Activated naive CD8-positive, alpha-beta T cell treated with anti-CD3 and anti-CD28 coated beads, Interleukin-2, amount 50 U/mL, for 16 hours (primary cell): Measurements from ENCODE around the gene YPEL3.
A peak's percentile ranks its signal among the peaks of the same experiment; 100 is the strongest.
"Not testable (repeated sequence)": the region's sequence is repeated elsewhere in the genome, so short reads cannot be mapped to it uniquely, and the experiment has no call there.

Experiments
- DNase-seq: peaks from one replicate; pipeline ENCODE4 v3.0.0-alpha.2; 2020; ENCODE audit warnings: low read depth, low spot score

The YPEL3 gene, protein sequence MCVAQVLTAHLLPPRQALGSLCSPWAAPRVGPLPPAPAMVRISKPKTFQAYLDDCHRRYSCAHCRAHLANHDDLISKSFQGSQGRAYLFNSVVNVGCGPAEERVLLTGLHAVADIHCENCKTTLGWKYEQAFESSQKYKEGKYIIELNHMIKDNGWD

DNA sequence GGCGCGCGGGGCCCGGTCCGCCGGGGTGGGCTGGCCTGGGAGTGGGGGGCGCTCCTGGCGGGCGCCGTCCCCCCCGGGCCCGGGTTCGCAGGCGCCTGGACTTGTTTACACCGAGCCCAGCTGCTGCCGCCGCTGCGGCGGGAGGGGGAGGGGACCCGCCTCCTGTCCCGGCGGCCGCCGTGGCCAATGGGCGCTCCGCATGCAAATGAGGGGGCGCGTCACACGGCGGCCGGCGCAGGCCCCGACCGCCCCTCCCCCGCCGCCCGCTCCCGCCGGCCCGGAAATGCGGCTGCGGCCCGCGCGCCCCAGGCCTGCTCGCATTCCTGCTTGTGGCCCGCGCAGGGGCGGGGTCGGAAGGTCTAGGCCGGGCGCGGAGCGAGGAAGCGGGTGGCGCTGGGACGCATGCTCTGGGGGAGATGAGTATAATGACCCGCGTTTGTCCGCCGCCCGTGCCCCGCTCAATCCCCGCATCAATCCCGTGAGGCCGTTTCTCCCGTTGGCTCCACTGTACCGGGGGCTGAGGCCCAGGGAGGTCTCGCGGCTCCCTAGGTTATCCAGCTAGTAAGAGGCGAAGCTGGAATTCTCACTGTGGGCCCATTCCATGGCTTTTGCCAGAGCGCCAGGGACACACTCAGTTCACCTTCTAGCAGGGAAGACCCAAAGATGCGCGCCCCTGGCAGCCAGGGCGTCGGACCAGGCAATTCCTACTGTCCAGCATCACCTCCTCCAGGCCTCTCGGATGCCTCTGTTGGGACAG, at the start of gene YPEL3:
YPEL3 (minus strand) TSS at position 109 of the 757 bp plus-strand sequence. CDS start 731 bp downstream, outside the sequence.
- DNase-seq: peak; percentile 78

DNA sequence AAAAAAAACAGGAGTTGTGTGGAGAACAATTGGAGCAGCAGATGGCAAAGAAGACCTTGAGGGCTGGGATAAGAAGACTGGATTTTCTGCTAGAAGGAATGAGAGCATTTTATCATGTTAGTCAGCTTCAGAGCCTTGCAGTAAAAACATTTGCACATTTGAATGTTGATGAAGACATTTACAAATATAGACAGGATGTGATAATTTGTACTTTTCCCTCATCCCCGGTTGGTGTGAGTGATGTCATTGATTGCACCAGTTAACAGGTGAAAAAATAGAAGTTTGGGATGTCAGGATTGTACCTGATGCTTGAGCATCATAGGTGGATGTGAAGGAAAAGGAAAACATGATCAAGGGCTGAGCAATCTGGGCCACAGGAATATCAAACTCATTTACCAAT, 49.6 kb upstream of the YPEL3 start:
- no peak for DNase-seq

DNA sequence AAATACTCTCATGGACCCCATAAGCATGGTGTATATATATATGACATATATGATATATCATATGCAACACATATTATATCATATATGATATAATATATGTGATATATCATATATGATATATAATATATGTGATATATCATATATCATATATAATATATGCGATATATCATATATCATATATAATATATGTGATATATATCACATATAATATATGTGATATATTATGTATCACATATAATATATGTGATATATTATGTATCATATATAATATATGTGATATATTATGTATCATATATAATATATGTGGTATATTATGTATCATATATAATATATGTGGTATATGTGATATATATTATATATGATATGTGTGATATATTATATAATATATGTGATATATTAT, 48.9 kb upstream of the YPEL3 start:
- DNase-seq: no peak

DNA sequence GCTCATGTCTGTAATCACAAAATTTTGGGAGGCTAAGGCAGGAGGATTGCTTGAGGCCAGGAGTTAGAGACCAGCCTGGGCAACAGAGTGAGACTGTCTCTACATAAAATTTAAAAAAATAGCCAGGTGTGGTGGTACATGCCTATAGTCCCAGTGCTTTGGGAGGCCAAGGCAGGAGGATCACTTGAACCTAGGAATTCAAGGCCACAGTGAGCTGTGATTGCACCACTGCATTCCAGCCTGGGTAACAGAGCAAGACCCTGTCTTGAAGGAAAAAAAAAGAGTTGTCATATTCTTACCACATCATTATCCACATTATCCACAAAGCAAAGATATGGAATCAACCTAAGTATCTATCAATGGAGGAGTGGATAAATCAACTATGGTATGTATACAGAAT, 48.0 kb upstream of the YPEL3 start:
- no peak for DNase-seq

DNA sequence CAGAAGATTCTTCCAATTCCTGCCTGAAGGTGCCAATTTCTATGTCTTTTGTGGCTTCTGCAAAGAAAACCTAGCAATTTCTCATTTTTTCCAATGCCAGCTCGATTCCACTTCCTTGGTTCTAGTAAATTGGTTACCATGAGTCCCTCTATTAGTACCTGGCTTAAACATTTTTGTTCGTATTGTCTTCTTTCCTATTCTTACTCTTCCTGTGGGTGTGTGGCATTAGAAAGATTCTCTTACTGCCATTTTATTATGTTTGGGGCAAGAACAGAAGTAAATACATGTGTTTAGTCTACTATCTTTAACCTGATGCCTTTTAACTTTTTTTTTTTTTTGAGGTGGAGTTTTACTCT, 47.3 kb upstream of the YPEL3 start:
- no peak for DNase-seq

DNA sequence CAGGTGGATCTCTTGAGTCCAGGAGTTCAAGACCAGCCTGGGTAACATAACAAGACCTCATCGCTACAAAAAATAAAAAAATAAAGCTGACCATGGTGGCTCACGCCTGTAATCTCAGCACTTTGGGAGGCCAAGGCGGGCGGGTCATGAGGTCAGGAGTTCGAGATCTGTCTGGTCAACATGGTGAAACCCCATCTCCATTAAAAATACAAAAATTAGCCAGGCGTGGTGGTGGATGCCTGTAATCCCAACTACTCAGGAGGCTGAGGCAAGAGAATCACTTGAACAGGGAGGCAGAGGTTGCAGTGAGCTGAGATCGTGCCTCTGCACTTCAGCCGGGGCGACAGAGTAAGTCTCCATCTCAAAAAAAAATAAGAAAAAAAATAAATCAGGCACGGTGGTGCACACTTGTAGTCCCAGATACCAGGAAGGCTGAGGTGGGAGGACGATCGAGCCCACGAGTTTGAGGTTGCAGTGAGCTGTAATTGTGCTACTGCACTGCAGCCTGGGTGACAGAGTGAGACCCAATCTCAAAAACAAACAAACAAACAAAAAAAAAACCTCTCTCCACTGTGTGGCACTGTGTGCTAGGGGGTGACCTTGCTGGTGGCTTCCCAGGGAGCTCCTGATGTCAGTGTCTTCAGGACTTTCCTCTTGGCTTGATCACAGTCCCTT, 46.8 kb upstream of the YPEL3 start:
- no peak for DNase-seq

DNA sequence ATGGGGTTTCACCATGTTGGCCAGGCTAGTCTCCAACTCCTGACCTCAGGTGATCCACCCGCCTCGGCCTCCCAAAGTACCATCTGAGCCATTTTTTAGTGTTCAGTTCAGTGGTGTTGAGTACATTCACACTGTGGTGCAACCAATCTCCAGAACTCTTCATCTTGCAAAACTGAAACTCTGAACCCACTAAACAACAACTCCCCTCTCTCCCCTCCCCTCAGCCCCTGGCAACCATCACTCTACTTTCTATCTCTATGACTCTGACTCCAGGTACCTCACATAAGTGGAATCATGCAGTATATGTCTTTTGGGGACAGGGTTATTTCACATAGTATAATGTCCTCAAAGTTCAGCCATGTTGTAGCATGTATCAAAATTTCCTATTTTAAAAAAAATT, 45.7 kb upstream of the YPEL3 start:
- DNase-seq: no peak

DNA sequence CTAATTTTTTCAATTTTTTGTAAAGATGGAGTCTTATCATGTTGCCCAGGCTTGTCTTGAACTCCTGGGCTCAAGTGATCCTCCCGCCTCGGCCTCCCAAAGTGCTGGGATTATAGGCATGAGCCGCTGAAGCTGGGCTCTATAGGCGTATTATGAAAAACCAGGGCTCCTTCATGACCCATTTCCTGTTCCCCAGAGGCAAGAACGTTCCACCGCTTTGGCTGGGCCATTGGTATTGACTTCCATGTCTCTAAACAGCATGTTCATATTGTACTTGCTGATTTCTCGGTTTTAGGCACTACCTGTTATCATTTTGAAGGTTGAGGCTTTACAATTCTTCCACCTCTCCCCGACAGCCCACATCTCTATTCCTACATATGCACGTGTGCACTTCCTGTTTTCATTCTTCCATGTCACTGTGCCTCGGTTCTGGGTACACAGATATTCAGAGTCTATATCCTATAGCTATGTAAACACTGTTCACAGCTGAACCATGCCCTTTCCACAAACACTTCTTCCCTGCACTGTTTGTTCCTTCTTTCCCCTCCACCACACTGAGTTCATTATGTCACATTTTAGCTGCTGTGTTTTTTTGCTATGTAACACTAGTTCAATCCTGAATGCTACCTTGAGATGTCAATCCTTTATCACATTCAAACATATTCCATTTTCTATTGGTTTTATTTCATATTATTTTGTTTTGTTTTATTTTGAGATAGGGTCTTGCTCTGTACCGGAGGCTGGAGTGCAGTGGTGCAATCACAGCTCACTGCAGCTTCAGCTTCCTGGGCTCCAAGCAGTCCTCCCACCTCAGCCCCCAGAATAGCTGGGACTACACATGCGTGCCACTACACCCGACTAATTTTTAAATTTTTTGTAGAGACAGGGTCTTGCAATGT, 43.8 kb upstream of the YPEL3 start:
- no peak for DNase-seq

DNA sequence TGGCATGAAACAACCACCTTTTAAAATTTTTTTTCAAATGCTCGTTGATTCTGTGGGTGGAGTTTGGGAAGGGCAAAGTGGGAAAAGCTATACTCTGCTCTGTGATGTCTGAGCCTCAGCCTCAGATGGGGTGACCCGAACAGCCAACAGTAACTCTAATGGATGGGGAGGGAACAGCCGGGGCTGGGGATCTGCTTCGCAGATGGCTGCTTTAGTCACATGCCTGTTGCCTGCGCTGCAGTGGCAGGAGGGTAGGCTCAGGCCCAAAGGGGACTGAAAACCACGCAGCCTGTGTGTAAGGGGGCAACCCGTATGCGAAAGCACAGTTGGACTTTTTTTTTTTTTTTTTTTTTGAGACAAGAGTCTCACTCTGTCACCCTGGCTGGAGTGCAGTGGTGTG, 41.9 kb upstream of the YPEL3 start:
- DNase-seq: no peak

DNA sequence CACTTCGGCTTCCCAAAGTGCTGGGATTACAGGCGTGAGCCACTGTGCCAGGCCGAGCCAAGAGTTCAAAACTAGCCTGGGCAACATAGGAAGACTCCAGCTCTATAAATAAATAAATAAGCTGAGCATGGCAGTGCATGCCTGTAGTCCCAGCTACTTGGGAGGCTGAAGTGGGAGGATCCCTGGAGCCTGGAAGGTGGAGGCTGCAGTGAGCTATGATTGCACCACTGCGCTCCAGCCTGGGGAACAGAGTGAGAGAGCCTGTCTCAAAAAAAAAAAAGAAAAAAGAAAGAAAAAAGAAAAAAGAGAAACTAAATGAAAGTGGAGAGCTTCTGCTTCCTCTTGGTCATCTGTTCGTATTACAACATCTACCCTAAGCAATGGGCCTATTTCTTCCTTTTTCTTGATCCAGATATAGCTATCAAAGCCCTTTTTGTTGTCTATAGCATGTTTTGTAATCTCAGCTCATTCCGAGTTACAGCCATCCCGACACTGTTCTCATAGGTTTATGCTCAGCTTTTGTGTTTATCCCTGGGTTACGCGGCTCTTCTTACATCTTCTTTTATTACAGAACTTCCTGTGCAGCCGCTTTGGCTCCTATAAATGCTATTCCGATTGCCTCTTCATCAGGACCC, 41.1 kb upstream of the YPEL3 start:
- DNase-seq: no peak

DNA sequence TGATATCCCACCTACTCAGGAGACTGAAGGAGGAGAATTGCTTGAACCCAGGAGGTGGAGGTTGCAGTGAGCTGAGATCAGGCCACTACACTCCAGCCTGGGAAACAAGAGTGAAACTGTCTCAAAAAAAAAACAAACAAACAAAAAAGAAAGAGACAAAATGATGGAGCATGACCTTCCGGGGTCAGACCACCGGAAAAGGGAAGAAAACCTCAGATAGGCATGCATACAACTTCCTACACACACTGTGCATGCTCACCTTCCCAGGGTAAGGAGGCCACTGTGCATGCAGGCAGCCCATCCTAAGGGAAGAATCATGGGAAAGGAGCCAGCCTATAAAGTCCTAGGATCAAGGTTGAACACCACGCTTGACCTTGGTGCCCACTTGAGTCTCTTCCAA, 36.6 kb upstream of the YPEL3 start:
- no peak for DNase-seq

DNA sequence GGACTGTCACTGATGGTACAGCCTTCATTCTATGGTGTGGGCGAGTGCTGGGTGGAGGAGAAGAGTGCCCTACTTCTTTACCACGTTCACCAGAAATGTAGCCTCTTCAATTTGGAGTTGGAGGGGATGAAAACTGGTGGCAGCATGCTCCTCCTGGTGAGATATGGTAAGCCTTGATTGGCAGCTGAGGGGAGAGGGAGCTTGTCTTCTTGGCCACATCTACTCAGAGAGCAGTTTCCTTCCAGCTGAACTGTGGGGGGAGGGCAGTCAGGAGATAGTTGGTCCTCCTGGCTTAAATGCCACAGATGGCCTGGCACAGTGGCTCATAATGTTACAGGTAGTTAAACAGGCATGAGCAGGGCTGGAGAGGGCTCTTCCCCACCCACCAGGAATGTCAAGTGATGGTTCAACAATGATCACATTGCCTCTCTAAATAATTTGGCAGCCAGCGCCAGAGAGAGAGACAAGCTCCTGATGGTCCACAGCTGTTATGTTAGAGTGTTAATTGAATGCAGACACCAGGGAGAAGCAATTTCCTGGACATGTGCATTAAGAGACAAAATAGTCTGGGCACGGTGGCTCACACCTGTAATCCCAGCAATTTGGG, 36.0 kb upstream of the YPEL3 start:
- DNase-seq: no peak

DNA sequence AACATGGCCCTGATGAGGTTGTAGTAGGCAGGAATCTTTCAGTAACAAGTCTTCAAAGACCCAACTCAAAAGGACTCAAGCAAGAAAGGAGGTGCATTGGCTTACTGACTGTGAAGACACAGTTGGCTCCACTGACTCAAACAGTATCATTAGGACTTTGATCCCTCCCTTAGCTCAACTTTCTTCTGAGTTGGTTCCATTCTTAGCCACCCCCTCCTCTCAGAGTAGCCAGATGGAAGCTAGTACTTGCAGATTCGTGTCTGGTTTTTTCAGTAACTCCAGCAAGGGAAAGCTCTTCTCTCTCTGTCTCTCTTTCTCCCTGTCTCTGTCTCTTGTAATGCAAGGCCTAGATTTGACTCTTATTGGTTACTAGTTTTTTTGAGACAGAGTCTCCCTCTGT, 32.0 kb upstream of the YPEL3 start:
- no peak for DNase-seq

DNA sequence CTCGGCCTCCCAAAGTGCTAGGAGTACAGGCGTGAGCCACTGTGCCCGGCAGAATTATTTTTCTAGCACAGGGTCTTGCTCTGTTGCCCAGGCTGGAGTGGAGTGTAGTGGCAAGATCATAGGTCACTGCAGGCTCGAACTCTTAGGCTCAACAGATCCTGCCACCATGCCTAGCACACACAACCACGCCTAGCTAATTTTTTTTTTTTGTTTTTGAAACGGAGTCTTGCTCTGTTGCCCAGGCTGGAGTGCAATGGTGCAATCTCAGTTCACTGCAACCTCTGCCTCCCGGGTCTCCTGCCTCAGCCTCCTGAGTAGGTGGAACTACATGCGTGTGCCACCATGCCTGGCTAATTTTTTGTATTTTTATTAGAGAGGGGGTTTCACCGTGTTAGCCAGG, 29.7 kb upstream of the YPEL3 start:
- not testable (repeated sequence) for DNase-seq

DNA sequence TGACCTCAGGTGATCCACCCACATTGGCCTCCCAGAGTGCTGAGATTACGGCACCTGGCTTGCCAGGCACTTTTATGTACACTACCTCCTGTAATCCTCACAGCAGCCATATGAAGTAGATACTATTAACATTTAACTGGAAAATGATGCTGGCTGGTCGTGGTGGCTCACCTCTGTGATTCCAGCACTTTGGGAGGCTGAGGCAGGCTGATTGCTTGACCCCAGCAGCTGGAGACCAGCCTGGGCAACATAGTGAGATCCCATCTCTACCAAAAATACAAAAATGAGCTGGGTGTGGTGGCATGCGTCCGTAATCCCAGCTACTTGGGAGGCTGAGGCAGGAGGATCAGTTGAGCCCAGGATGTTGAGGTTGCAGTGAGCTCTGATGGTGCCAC, 29.0 kb upstream of the YPEL3 start:
- DNase-seq: no peak

DNA sequence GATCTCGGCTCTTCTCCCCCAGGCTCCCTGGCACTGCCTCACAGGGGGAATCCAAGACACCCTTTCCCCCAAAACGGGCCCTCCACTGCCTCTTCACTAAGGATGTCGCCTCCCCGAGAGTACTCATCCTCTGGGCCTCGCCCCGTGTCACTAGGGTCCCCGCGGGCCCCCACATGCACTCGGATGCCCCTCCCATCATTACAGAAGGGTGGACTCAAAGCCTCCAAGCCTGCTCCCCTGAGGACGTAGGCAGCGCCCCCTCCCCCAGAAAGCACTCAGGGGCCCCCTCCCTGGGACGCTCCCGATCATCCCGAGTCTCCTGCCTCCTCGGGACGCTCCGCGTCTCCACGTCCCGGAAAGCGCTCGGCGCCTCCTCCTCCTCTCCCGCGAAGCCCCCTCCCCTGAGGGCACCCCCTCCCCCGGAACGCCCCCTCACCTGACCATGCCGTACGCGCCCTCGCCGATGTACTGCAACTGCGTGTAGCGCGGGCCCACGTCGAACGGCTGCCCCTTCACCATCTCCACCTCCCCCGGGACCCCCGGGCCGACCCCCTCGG, 26.7 kb upstream of the YPEL3 start:
- DNase-seq: no peak

DNA sequence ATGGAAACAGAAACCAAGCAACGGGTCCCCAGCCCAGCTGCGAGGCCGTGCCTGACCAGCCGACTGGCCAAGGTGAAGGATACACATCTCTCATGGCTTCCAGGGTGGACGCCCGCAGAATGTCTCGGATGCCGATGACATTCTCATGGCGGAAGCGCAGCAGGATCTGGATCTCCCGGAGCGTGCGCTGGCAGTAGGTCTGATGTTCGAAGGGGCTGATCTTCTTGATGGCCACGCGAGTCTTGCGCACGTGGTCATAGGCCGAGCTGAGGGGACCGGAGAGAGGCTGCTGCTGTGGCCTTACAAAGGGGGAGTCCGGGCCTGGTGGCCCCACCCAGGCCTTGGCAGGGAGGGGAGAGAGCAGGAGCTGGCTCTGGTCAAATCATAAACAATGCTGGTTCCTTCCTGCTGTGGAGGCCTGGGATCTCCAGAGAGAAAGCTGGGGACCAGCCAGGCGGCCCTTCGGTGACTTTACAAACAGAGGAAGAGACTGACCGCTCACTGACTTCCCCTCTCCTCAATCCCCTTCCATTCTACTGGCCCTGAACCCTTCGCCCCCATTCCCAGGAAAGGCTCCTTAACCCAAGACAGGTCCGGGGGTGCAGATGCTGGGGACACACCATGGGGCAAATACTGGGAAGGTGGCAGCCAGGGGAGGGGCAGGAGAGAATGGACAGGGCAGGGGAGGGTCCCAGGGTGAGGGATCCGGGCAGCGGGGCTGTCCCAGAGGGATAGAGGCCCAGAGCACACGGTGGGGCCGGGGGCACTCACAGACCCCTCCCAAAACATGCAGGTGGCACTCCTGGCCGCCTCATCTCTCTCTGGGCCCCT, 25.9 kb upstream of the YPEL3 start:
- no peak for DNase-seq

DNA sequence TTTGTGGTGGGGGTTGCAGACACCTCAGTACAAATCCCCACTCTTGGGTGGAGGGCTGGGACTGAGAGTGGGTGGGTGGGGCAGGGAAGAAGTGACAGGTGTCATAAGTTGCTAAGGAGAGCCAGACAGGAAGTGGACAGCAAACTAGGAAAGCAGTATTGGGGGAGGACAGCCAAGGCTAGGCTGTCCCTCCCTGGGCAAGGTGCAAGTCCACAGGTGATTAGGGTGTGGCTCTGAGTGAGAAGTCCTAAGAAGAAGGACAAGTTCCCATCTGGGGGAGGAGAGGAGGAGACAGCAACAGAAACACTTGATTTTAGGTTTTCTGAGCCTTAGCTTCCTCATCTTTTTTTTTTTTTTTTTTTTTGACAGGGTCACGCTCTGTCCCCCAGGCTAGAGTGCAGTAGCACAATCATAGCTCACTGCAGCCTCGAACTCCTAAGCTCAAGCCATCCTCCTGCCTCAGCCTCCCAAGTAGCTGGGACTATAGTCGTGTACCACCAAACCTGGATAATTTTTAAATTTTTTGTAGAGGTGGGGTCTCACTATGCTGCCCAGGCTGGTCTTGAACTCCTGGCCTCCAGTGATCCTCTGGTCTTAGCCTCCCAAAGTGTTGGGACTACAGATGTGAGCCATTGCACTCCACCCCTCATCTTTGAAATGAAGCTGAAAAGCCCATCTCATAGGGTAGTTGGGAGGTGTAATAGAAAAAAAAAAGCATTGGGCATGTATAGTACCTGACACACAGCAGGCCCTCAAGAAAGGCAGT, 24.5 kb upstream of the YPEL3 start:
- no peak for DNase-seq

DNA sequence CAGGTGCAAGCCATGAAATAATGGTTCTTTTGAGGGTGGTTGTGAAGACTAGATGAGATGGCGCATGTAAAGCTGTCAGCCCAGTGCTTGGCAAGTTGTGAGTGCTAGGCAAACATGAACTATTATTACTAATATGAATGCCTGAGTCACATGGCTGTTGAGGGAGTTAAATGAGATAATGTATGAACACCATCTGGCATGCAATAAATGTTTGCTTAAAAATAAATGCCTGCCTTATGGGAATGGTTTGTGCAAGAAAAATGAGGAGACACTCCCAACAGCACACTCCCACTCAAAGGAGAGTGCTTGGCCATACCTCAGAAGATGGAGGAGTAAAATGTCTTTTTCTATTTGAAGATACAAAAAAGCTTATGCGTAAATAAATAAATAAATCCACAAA, 23.4 kb upstream of the YPEL3 start:
- no peak for DNase-seq
